OCI-LY1 (cell line): ENCODE measurements around the gene GTPBP10.
A peak's percentile ranks its signal among the peaks of the same experiment; 100 is the strongest.

Experiments used
- H2AFZ ChIP-seq: fragments of 200-600 bp; sonication (generic), shearing (Covaris generic); 2 replicates; pipeline ENCODE4 v1.6.0; 2014; ENCODE audit warnings: antibody characterized with exemption, mild to moderate bottlenecking, low read length
- H3F3A ChIP-seq: fragments of 200-600 bp; sonication (generic), shearing (Covaris generic); 2 replicates; pipeline ENCODE4 v1.6.0; 2014; ENCODE audit warnings: mild to moderate bottlenecking, antibody characterized with exemption, low read length, moderate library complexity; ENCODE audit not compliant: insufficient read depth
- H3K27ac ChIP-seq: fragments of 200-600 bp; sonication (generic); 2 replicates; pipeline ENCODE4 v1.5.1; 2014; ENCODE audit warnings: low read length, mixed run types, mild to moderate bottlenecking, low read depth; ENCODE audit not compliant: poor library complexity, severe bottlenecking
- H3K27me3 ChIP-seq: fragments of 200-600 bp; sonication (generic); 2 replicates; pipeline ENCODE4 v1.6.0; 2014; ENCODE audit warnings: antibody characterized with exemption, mild to moderate bottlenecking, low read length, moderate library complexity; ENCODE audit not compliant: insufficient read depth
- H3K36me3 ChIP-seq: fragments of 200-600 bp; sonication (generic); 2 replicates; pipeline ENCODE4 v1.6.1; 2014; ENCODE audit warnings: mild to moderate bottlenecking, antibody characterized with exemption, low read length, moderate library complexity, mixed read lengths; ENCODE audit not compliant: insufficient read depth
- H3K4me1 ChIP-seq: fragments of 200-600 bp; sonication (generic); 2 replicates; pipeline ENCODE4 v1.5.1; 2014; ENCODE audit warnings: mild to moderate bottlenecking, low read length, moderate library complexity; ENCODE audit not compliant: insufficient read depth, severe bottlenecking
- H3K4me2 ChIP-seq: fragments of 200-600 bp; sonication (generic), shearing (Covaris generic); 2 replicates; pipeline ENCODE4 v1.6.1; 2014; ENCODE audit warnings: low read length
- H3K4me3 ChIP-seq: fragments of 200-600 bp; sonication (generic); 2 replicates; pipeline ENCODE4 v1.5.1; 2014; ENCODE audit warnings: low read length, low read depth, mild to moderate bottlenecking, mixed read lengths; ENCODE audit not compliant: poor library complexity, severe bottlenecking
- H3K79me2 ChIP-seq: fragments of 200-600 bp; shearing (Covaris generic); 2 replicates; pipeline ENCODE4 v1.6.1; 2016; ENCODE audit warnings: mixed run types, low read length, mixed read lengths; ENCODE audit not compliant: insufficient read depth
- H3K9ac ChIP-seq: fragments of 200-600 bp; sonication (generic), shearing (Covaris generic); 2 replicates; pipeline ENCODE4 v1.6.1; 2014; ENCODE audit warnings: mild to moderate bottlenecking, low read length, mixed read lengths
- H3K9me2 ChIP-seq: fragments of 200-600 bp; sonication (generic), shearing (Covaris generic); 2 replicates; pipeline ENCODE4 v1.6.1; 2014; ENCODE audit warnings: low read depth, mild to moderate bottlenecking, low read length, mixed read lengths
- H3K9me3 ChIP-seq: fragments of 200-600 bp; shearing (Covaris generic); 2 replicates; pipeline ENCODE4 v1.6.1; 2014; ENCODE audit warnings: low read length, mixed read lengths
- H4K20me1 ChIP-seq: fragments of 200-600 bp; sonication (generic), shearing (Covaris generic); 2 replicates; pipeline ENCODE4 v1.6.0; 2016; ENCODE audit warnings: mild to moderate bottlenecking, low read length; ENCODE audit not compliant: insufficient read depth
- EZH2 ChIP-seq: fragments of 200-600 bp; sonication (generic), shearing (Covaris generic); IDR thresholded peaks from 2 replicates; pipeline ENCODE4 v1.8.0; 2017; ENCODE audit warnings: borderline replicate concordance, mixed run types, mild to moderate bottlenecking, antibody characterized with exemption, low read length, moderate library complexity, mixed read lengths
- TF ChIP-seq, protein P1 (sequence below): fragments of 200-600 bp; sonication (generic), shearing (Covaris generic); IDR thresholded peaks from 2 replicates; pipeline ENCODE4 v1.5.1; 2017; ENCODE audit warnings: mild to moderate bottlenecking, antibody characterized with exemption, low read length, moderate library complexity, mixed read lengths

The GTPBP10 gene

DNA sequence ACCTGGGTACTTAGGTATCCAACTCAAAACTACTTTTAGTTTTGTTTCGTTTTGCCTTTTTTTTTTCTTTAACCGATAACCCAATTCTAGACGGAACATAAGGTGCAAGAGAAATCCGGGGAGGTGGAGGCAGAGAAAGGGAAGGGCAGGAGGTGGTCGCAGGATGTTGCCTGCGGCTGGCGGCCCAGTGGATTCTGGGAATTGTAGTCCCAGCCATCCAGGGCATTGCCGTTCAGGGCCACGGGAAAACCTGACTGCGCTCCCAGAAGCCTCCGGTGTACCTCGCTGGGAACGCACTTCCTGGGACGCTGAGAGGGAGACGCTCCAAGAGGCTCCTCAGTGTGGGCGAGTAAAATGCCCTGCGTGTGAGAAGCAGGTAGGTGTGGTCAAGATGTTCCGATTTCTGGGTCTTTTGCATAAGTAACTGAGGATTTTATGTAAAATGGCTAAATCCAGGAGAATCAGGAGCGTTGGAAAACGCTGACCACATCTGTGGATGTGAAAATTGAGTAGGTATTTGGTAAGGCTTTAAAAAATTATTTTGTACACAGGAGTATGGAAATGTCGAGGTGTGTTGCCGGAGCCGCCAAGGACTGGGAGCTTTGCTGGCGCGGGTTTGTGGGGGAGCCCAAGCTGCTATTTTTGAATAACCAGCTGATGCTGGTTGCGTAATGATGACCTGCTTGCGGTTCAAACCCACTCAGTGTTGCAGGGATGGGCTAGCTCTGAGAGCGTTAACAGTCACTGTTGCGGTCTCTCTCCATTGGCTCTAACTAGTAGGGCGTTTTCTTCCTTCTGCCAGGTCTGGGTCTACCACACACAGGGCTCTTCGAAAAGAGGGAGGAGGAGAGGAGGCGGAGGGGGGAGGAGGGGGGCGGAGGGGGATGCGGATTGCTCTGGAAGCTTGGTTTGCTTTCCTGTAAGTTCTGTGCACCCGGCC is 56.9 kb downstream of the GTPBP10 start, which contains the start of gene CLDN12:
CLDN12 (plus strand) TSS at position 288 of the 940 bp plus-strand sequence. CDS start 9,216 bp downstream, outside the sequence.
- no peaks in the 10 kb centered on the region for H3K27me3 ChIP-seq
- H3K9ac ChIP-seq: peak within 1 kb of the TSS; percentile 77
- H3K4me3 ChIP-seq: peak within 1 kb of the TSS; percentile 83
- H3F3A ChIP-seq: no peaks in the 10 kb centered on the region
- peak within 1 kb of the TSS; percentile 86 for H3K4me2 ChIP-seq
- no peaks in the 10 kb centered on the region for H4K20me1 ChIP-seq
- peak within 1 kb of the TSS; percentile 96 for H2AFZ ChIP-seq
- no peak for TF ChIP-seq EZH2
- TF ChIP-seq, protein P1, sequence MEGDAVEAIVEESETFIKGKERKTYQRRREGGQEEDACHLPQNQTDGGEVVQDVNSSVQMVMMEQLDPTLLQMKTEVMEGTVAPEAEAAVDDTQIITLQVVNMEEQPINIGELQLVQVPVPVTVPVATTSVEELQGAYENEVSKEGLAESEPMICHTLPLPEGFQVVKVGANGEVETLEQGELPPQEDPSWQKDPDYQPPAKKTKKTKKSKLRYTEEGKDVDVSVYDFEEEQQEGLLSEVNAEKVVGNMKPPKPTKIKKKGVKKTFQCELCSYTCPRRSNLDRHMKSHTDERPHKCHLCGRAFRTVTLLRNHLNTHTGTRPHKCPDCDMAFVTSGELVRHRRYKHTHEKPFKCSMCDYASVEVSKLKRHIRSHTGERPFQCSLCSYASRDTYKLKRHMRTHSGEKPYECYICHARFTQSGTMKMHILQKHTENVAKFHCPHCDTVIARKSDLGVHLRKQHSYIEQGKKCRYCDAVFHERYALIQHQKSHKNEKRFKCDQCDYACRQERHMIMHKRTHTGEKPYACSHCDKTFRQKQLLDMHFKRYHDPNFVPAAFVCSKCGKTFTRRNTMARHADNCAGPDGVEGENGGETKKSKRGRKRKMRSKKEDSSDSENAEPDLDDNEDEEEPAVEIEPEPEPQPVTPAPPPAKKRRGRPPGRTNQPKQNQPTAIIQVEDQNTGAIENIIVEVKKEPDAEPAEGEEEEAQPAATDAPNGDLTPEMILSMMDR: no peak
- peaks cover 6% of the 10 kb centered on the region; the same call in 1 of the 2 replicates for H3K36me3 ChIP-seq
- H3K4me1 ChIP-seq: peaks cover 14% of the 10 kb centered on the region
- H3K79me2 ChIP-seq: no peaks in the 10 kb centered on the region
- no peaks in the 10 kb centered on the region for H3K9me2 ChIP-seq
- no peak within 1 kb of the TSS for H3K27ac ChIP-seq
- no peaks in the 10 kb centered on the region; the same call in 1 of the 2 replicates for H3K9me3 ChIP-seq

DNA sequence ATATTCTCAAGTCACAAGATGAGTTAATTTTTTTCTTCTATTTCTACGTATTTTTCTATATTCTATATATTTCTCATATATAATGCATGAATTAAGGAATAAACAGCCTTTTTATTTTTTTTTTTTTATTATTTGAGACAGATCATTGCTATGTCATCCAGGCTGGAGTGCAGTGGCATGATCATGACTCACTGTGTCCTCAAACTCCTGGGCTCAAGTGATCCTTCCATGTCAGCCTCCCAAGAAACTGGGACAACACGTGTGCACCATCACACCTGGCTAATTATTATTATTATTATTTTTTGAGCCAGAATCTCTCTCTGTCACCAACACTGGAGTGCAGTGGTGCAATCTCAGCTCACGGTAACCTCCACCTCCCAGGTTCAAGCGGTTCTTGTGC is 58.3 kb downstream of the GTPBP10 start:
- Histone ChIP-seq H3K36me3 (peaks cover 15% of the 10 kb centered on the region), H3K27ac (no peak overlapping the region)

DNA sequence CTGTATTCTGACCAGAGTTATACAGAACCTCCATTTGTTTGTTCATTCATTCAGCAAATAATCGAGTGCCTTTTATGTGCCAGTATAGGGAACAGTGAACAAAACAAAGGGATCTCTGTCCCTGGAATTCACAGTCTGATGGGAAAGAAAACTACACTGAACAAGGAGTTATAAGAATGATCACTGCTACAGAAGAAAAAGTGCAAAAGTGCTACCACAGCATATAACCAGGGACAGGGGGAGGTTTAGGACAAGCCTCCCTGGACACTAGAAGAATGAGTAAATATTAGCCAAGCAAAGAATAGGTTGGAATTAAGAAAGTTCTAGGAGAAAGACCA is 60.9 kb downstream of the GTPBP10 start:
- Histone ChIP-seq H3K4me2 (no peak overlapping the region), H3K36me3 (peaks cover 19% of the 10 kb centered on the region), H3K4me1 (peaks cover 14% of the 10 kb centered on the region), H3F3A (no peaks in the 10 kb centered on the region), H2AFZ (no peak overlapping the region), H3K27ac (no peak overlapping the region), H3K4me3 (no peak overlapping the region), H4K20me1 (no peaks in the 10 kb centered on the region), H3K9ac (no peak overlapping the region), H3K79me2 (no peaks in the 10 kb centered on the region), H3K9me2 (no peaks in the 10 kb centered on the region), H3K27me3 (no peaks in the 10 kb centered on the region), H3K9me3 (no peaks in the 10 kb centered on the region)
- TF ChIP-seq EZH2: no peak
- TF ChIP-seq, protein P1: no peak

More for the DNA sequence above, 58.3 kb downstream of the GTPBP10 start:
- no peak overlapping the region for H3K4me3 ChIP-seq
- no peaks in the 10 kb centered on the region for H3K9me2 ChIP-seq
- H2AFZ ChIP-seq: no peak overlapping the region
- H3K4me2 ChIP-seq: no peak overlapping the region; the same call in 1 of the 2 replicates
- H4K20me1 ChIP-seq: no peaks in the 10 kb centered on the region
- H3F3A ChIP-seq: no peaks in the 10 kb centered on the region
- H3K9me3 ChIP-seq: no peaks in the 10 kb centered on the region
- H3K9ac ChIP-seq: no peak overlapping the region
- TF ChIP-seq, protein P1: no peak
- TF ChIP-seq EZH2: no peak
- peaks cover 14% of the 10 kb centered on the region for H3K4me1 ChIP-seq
- H3K79me2 ChIP-seq: no peaks in the 10 kb centered on the region
- H3K27me3 ChIP-seq: no peaks in the 10 kb centered on the region
